Thymus (tissue), 11 donors: Measurements from ENCODE around the gene SMARCC1. TPM values are rescaled to one million over a fixed set of nuclear protein-coding genes. Genes with fewer than 3 reads are reported as not detected.

Source experiments
- DNase-seq, 9 donors: peaks; one replicate each; pipeline ENCODE4 v3.0.0-alpha.2; 2013; ENCODE audit warnings: low spot score in 9 of 9, low read depth in 6 of 9, missing footprints in 1 of 9
- H3K27ac ChIP-seq, 2 donors: one replicate each; pipeline ENCODE4 v1.5.1; 2013; ENCODE audit warnings: control low read depth in 1 of 2, low read depth in 1 of 2, low read length in 1 of 2, mild to moderate bottlenecking in 1 of 2, moderate library complexity in 1 of 2
- H3K27me3 ChIP-seq, 2 donors: one replicate each; pipeline ENCODE4 v1.5.1; 2013; ENCODE audit warnings: low read length in 1 of 2; ENCODE audit not compliant: control insufficient read depth in 2 of 2, insufficient read depth in 1 of 2
- H3K36me3 ChIP-seq, 2 donors: one replicate each; pipeline ENCODE4 v1.5.1; 2013; ENCODE audit warnings: low read length in 1 of 2, mild to moderate bottlenecking in 1 of 2, moderate library complexity in 1 of 2; ENCODE audit not compliant: control insufficient read depth in 2 of 2, insufficient read depth in 2 of 2
- H3K4me1 ChIP-seq, 2 donors: one replicate each; pipeline ENCODE4 v1.5.1; 2013; ENCODE audit warnings: low read length in 2 of 2; ENCODE audit not compliant: control insufficient read depth in 2 of 2, insufficient read depth in 2 of 2
- H3K4me3 ChIP-seq, 2 donors: one replicate each; pipeline ENCODE4 v1.5.1; 2013; ENCODE audit warnings: low read length in 2 of 2, control low read depth in 1 of 2, mild to moderate bottlenecking in 1 of 2
- H3K9me3 ChIP-seq, 2 donors: one replicate each; pipeline ENCODE4 v1.5.1; 2013; ENCODE audit warnings: low read length in 1 of 2, mild to moderate bottlenecking in 1 of 2; ENCODE audit not compliant: control insufficient read depth in 2 of 2, insufficient read depth in 1 of 2
- WGBS: extraction: QIAGEN DNeasy Blood & Tissue Kit; methylation state at CpG from one replicate; pipeline ENCODE4 v1.1.7; 2013; 5-methylcytosine and 5-hydroxymethylcytosine counted together
- polyA plus RNA-seq: library from polyadenylated mRNA; stranded (reverse); fragments of 200-250 nt; gene quantifications from one replicate; pipeline ENCODE4 v1.2.3, GENCODE V29; 2013
- total RNA-seq: library from RNA; stranded (reverse); fragments of 120-200 nt; gene quantifications from one replicate; pipeline ENCODE4 v1.2.4, GENCODE V29; 2013
- donor health status: healthy.

Gene SMARCC1
- total and polyA plus RNA-seq, 2 donors = 19.9 to 35.6 TPM

DNA sequence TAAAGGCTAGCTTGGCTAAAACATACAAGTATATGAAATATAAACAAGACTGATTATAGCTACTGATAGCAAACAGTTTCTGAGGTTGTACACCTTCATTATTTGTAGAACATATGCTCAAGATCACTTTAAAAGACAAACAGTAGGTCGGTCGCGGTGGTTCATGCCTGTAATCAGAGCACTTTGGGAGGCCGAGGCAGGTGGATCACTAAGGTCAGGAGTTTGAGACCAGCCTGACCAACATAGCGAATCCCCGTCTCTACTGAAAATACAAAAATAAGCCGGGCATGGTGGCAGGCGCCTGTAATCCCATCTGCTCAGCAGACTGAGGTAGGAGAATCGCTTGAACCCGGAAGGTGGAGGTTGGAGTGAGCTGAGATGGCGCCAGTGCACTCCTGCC is 80.3 kb downstream of the SMARCC1 start:
- H3K36me3 ChIP-seq = peaks cover 35 to 67% of the 10 kb centered on the region in 2 donors
- no peaks in the 10 kb centered on the region for H3K4me1 ChIP-seq
- H3K27ac ChIP-seq = no peak overlapping the region
- H3K4me3 ChIP-seq = no peak overlapping the region
- WGBS = 98% methylated on average over 11 of the region's 11 CpGs
- no peaks in the 10 kb centered on the region for H3K27me3 ChIP-seq
- no peak for DNase-seq
- no peaks in the 10 kb centered on the region for H3K9me3 ChIP-seq

DNA sequence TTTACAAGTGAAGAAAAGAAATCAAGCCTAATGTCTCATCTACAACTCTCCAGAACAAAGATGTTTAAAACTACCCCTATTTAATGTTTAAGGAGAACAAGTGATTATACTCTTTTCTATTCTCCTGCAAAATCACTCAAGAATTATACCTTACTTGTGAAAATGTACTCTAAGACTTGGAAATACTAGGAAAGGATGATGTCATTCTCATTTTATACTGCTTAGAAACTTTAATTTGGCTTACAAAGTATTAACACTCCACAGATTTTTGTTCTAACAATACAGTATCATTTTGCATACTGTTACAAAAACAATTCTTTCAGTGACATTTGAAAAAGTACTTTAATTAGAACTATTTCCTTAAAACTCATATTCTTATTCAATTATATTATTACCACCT is 89.5 kb downstream of the SMARCC1 start:
- DNase-seq = no peak
- peaks cover 37 to 75% of the 10 kb centered on the region in 2 donors for H3K36me3 ChIP-seq
- H3K27ac ChIP-seq = no peak overlapping the region
- no peak overlapping the region for H3K4me3 ChIP-seq
- no peaks in the 10 kb centered on the region for H3K4me1 ChIP-seq
- H3K27me3 ChIP-seq = no peaks in the 10 kb centered on the region
- H3K9me3 ChIP-seq = no peaks in the 10 kb centered on the region

DNA sequence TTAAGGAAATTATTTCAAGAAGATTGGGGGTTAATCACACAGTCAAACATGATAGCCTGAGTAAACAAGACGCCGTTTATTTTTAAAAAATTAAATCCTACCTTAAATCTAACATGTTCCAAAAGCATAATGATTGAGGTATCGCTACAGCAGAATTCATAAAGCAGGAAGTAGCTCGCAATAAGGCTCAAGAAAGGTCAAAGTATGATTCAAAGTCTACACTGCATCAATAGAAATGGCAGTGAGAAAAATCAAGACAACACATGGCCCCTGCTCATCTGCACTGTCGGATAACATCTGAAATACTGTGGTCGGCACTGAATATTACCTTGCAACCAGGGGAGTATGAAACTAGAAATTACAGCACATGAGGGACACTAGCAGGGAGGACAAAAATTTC is 93.2 kb downstream of the SMARCC1 start:
- peaks cover 36 to 86% of the 10 kb centered on the region in 2 donors for H3K36me3 ChIP-seq
- H3K27ac ChIP-seq = no peak overlapping the region
- 98% methylated on average over 6 of the region's 6 CpGs for WGBS
- H3K4me3 ChIP-seq = no peak overlapping the region
- no peaks in the 10 kb centered on the region for H3K9me3 ChIP-seq
- H3K27me3 ChIP-seq = no peaks in the 10 kb centered on the region
- no peak for DNase-seq
- no peaks in the 10 kb centered on the region for H3K4me1 ChIP-seq

DNA sequence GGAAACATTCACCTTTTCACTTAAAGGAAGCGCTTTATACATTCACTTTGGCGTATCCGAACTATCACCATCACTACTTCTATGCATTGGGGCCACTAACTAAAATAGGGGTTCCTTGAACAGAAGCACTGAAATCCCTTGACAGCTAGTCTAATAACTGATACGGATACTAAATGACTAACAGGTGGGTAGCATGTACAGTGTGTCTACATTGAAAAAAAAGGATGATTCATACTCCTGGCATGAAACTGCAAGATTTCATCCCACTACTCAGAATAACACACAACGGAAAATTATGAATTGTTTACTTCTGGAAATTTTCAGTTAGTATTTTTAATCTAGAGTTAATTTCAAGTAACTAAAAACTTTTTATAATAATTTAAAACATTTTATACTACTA is 96.7 kb downstream of the SMARCC1 start:
- peaks cover 36 to 78% of the 10 kb centered on the region in 2 donors for H3K36me3 ChIP-seq
- no peak for DNase-seq
- 98% methylated on average over 5 of the region's 5 CpGs for WGBS
- H3K9me3 ChIP-seq = no peaks in the 10 kb centered on the region
- no peaks in the 10 kb centered on the region for H3K4me1 ChIP-seq
- no peak overlapping the region for H3K27ac ChIP-seq
- H3K27me3 ChIP-seq = no peaks in the 10 kb centered on the region
- no peak overlapping the region for H3K4me3 ChIP-seq

DNA sequence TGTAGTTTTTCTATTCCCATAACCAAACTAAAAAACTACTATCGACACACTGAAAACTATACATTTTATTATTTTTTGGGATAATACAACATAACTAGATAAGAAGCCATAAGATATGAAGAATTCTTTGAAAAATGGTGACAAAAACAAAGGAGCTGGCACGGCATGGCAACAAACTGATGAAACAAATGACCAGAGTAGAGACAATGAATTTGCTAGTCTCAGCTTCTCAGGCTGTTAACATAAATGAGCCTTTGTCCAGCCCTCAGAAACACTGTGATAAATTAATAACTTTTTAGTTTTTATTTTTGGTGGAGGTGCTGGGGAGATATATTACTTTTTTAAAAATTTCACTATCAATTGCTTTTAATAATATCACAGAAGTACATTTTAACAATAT is 100.7 kb downstream of the SMARCC1 start:
- no peaks in the 10 kb centered on the region for H3K27me3 ChIP-seq
- no peak overlapping the region for H3K27ac ChIP-seq
- peaks cover 47 to 82% of the 10 kb centered on the region in 2 donors for H3K36me3 ChIP-seq
- no peaks in the 10 kb centered on the region for H3K4me1 ChIP-seq
- H3K4me3 ChIP-seq = no peak overlapping the region
- WGBS = 97% methylated on average over 2 of the region's 2 CpGs
- no peaks in the 10 kb centered on the region for H3K9me3 ChIP-seq
- DNase-seq = no peak

DNA sequence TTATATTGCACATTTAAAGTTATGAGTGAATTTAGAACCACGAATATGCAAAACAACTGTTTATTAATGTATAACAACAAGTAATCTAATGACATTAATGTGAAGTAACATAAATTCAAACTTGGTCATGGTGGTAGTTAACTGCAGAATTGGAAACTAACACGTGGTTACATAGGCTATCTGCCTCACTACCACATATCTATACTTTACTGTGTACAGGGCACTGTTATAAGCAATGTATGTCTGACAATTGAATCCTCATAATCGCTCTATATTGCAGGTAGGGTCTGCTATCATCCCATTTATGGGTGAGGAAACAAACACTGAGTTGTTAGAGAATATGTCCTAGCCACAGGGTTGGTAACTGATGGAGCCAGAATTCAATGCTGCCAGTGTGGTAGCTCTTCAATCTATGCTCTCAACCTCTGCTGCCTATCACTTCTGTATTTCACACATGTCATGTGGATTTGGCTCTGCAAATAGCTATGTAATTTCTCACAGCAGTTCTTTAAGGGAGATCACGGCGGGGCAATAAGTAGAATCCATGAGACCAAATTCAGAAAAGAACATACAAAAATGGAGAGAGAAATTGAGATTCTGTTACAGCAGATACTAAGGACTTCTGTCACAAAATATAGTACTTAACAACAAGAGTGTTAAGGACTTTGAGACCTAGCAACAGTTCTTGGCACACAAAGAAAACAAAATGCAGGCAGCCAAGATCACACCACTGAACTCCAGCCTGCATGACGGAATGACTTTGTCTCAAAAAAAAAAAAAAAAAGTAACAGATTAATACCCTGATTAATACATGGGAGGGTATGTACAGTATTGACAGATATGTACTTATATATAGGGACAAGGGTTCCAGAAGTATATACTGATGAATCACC is 103.0 kb downstream of the SMARCC1 start:
- no peaks in the 10 kb centered on the region for H3K9me3 ChIP-seq
- no peaks in the 10 kb centered on the region for H3K4me1 ChIP-seq
- peaks cover 43 to 84% of the 10 kb centered on the region in 2 donors for H3K36me3 ChIP-seq
- no peak overlapping the region for H3K27ac ChIP-seq
- WGBS = 97% methylated on average over 6 of the region's 6 CpGs
- no peaks in the 10 kb centered on the region for H3K27me3 ChIP-seq
- H3K4me3 ChIP-seq = no peak overlapping the region
- no peak for DNase-seq

DNA sequence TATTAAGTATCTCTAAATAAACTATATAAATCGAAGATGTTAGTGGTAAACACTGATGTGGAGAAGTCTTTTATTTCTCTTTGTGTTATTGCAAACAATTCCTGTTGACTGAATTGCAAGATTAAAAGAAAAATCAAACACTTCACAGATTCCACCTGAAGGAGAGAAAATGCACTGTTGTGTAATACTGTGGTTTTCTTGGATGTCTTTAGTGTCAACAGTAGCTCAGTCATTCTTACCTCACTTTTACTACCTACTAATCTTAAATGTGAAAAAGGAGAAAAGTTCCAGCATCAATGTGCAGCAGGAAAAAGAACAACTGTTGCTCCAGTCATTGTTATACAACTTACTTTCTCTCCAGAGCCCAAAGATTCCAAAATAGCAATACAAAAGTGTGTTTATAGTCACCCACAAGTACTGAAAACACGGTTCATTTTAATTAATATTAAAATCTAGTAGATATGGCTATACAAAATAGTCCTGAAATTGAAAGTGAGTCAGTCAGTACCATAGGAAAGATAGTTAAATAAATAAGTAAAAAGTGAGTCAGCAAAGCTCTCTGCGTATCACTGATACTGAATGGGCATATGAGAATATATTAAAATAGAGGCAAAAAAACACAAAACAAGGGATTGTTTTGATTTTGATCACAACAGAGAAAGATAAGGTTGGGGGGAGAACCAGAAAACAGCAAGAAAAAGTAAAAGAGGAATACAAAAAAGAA is 112.5 kb downstream of the SMARCC1 start:
- H3K4me1 ChIP-seq = no peaks in the 10 kb centered on the region
- no peaks in the 10 kb centered on the region for H3K27me3 ChIP-seq
- no peak overlapping the region for H3K4me3 ChIP-seq
- H3K9me3 ChIP-seq = no peaks in the 10 kb centered on the region
- no peak for DNase-seq
- H3K27ac ChIP-seq = no peak overlapping the region
- WGBS = 97% methylated on average over 3 of the region's 3 CpGs
- H3K36me3 ChIP-seq = peaks cover 16 to 75% of the 10 kb centered on the region in 2 donors

DNA sequence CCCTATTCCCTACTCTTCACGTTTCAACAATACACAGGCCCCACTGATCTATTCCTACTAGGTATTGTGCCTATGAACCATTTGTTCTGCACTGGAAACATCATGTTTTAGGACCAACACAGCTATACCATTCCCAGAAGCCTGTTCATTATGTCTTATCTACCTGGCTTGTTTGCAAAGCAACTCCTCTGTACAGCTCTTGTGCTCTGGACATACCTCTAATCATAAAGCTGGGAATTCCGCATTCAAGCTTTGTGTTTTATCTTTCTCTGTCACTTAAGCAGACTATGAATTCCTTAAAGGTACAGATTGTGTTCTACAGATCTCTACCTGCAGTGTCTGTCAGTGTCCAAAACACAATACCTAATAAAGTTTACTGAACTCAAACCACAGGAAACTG is 115.6 kb downstream of the SMARCC1 start:
- no peaks in the 10 kb centered on the region for H3K4me1 ChIP-seq
- DNase-seq = no peak
- no peak overlapping the region for H3K4me3 ChIP-seq
- no peak overlapping the region for H3K27ac ChIP-seq
- 98% methylated on average over 2 of the region's 2 CpGs for WGBS
- no peaks in the 10 kb centered on the region for H3K27me3 ChIP-seq
- H3K36me3 ChIP-seq = peaks cover 18 to 69% of the 10 kb centered on the region in 2 donors
- no peaks in the 10 kb centered on the region for H3K9me3 ChIP-seq

DNA sequence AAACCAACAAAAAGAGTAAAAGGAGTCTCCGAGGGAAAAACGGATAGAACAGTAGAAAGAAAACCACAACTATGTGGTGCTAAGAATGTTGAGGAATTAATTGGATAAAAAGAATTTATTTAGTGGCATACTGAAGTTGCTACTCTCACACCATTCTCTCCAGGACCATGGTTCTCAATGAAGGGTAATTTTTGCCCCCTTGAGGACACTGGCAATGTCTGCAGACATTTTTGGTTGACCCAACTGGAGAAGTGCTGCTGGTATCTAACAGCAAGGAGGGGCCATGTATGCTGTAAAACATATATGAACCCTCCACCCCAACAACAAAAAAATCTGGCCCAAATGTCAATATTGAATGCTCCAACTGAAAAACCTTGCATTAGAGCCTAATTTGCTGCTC is 117.2 kb downstream of the SMARCC1 start:
- no peaks in the 10 kb centered on the region for H3K4me1 ChIP-seq
- no peak overlapping the region for H3K4me3 ChIP-seq
- H3K36me3 ChIP-seq = peaks cover 10 to 59% of the 10 kb centered on the region in 2 donors
- 97% methylated on average over 2 of the region's 2 CpGs for WGBS
- DNase-seq = peak in 1 of 9 donors; percentile 22
- no peaks in the 10 kb centered on the region for H3K27me3 ChIP-seq
- H3K27ac ChIP-seq = no peak overlapping the region
- no peaks in the 10 kb centered on the region for H3K9me3 ChIP-seq
